Left ventricle myocardium inferior (tissue), 1 donor: ENCODE data around the gene FIGN. TPM values are rescaled to one million over a fixed set of nuclear protein-coding genes. Genes with fewer than 3 reads are reported as not detected.

Experiments
- DNase-seq: peaks from one replicate; pipeline ENCODE4 v3.0.0-alpha.2; 2020
- H3K27ac ChIP-seq: fragments of 200-600 bp; replicated peaks from 2 replicates; pipeline ENCODE4 v1.8.0; 2021
- H3K27me3 ChIP-seq: fragments of 200-600 bp; 2 replicates; pipeline ENCODE4 v1.8.0; 2021; ENCODE audit warnings: low read depth
- H3K36me3 ChIP-seq: fragments of 200-600 bp; 2 replicates; pipeline ENCODE4 v1.8.0; 2021
- H3K4me1 ChIP-seq: fragments of 200-600 bp; 2 replicates; pipeline ENCODE4 v1.8.0; 2021
- H3K4me3 ChIP-seq: fragments of 200-600 bp; 2 replicates; pipeline ENCODE4 v1.8.0; 2021; ENCODE audit warnings: mild to moderate bottlenecking, moderate library complexity
- H3K9me3 ChIP-seq: fragments of 200-600 bp; replicated peaks from 2 replicates; pipeline ENCODE4 v1.8.0; 2021
- intact Hi-C: fragments of 100-400 bp; cut with micrococcal nuclease; formaldehyde crosslinking; loops from one replicate; pipeline ENCODE4 v1.11.0; 2022
- long read RNA-seq: library from polyadenylated mRNA; unstranded; transcript quantifications from one replicate; pipeline ENCODE4 v2.0.0, GENCODE V29; 2021
- total RNA-seq: library from RNA; stranded (reverse); fragmentation: NEBNext Ultra II Directional; extraction: Animal tissue kit (Norgen Biotek cat#: 25700); gene quantifications from one replicate; pipeline ENCODE4 v1.2.1, GENCODE V29; 2021
- TF ChIP-seq, protein P1 (sequence below): fragments of 200-600 bp; IDR thresholded peaks from 2 replicates; pipeline ENCODE4 v1.8.0; 2021; ENCODE audit warnings: antibody characterized with exemption, mild to moderate bottlenecking, borderline replicate concordance
- donor health status: DM: no; HTN: yes; CAD: no; lungs with severe emphysema.

Gene FIGN, protein sequence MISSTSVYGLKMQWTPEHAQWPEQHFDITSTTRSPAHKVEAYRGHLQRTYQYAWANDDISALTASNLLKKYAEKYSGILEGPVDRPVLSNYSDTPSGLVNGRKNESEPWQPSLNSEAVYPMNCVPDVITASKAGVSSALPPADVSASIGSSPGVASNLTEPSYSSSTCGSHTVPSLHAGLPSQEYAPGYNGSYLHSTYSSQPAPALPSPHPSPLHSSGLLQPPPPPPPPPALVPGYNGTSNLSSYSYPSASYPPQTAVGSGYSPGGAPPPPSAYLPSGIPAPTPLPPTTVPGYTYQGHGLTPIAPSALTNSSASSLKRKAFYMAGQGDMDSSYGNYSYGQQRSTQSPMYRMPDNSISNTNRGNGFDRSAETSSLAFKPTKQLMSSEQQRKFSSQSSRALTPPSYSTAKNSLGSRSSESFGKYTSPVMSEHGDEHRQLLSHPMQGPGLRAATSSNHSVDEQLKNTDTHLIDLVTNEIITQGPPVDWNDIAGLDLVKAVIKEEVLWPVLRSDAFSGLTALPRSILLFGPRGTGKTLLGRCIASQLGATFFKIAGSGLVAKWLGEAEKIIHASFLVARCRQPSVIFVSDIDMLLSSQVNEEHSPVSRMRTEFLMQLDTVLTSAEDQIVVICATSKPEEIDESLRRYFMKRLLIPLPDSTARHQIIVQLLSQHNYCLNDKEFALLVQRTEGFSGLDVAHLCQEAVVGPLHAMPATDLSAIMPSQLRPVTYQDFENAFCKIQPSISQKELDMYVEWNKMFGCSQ
- total RNA-seq = 12.9 TPM
- long read RNA-seq, full-length matches to known transcripts = 7 of 16 reads
- long read RNA-seq, partial matches to known transcripts = 0 of 16 reads
- long read RNA-seq, other reads (novel, unspliced or antisense) = 9 of 16 reads

DNA sequence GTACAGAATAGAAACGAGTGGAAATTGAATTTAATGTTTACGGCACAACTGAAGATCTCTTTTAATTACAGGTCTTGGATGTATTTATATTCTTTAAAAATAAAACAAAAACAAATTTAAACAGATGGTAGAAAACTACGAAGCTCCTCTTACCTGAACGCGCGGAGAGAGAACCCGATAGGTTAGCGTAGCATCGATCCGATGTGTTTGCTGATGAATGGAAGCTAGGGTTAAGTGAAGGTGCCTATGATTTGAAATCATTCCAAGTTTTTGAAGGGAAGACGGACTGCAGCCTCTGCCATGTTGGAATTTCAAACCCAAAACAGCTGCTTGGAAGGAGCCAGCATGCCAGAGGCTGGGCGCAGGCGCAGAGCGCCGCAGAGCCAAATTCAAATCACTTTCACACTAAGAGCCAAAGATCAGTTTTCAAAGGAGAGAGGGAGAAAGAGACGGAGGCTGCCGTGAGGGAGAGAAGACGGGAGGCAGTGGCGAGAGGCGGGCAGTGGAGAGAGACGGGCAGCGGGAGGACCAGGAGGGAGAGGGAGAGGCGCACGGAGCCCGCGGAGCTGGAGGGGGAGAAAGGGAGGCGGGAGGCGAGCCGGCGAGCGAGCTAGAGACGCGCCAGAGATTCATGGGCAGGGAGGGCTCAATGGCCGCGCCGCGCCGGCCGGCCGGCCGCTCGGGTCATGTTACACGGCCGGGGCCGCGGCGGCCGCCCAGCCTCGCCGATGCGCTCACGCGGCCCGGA lies at the start of gene FIGN:
FIGN (minus strand) TSS at position 324 of the 748 bp plus-strand sequence. CDS start 1,081 bp downstream, outside the sequence.
- Histone ChIP-seq H3K27me3 (peaks cover 13% of the 10 kb centered on the region), H3K4me3 (peak within 1 kb of the TSS; percentile 77), H3K9me3 (no peaks in the 10 kb centered on the region), H3K36me3 (no peaks in the 10 kb centered on the region), H3K27ac (peak within 1 kb of the TSS; percentile 96), H3K4me1 (peaks cover 28% of the 10 kb centered on the region)
- DNase-seq = peak; percentile 81
- intact Hi-C loops = loop anchor here (10.0 kb wide), 1 partner anchor 391 kb away; no protein-coding TSS in a partner anchor
- TF ChIP-seq, protein P1, sequence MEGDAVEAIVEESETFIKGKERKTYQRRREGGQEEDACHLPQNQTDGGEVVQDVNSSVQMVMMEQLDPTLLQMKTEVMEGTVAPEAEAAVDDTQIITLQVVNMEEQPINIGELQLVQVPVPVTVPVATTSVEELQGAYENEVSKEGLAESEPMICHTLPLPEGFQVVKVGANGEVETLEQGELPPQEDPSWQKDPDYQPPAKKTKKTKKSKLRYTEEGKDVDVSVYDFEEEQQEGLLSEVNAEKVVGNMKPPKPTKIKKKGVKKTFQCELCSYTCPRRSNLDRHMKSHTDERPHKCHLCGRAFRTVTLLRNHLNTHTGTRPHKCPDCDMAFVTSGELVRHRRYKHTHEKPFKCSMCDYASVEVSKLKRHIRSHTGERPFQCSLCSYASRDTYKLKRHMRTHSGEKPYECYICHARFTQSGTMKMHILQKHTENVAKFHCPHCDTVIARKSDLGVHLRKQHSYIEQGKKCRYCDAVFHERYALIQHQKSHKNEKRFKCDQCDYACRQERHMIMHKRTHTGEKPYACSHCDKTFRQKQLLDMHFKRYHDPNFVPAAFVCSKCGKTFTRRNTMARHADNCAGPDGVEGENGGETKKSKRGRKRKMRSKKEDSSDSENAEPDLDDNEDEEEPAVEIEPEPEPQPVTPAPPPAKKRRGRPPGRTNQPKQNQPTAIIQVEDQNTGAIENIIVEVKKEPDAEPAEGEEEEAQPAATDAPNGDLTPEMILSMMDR = no peak

DNA sequence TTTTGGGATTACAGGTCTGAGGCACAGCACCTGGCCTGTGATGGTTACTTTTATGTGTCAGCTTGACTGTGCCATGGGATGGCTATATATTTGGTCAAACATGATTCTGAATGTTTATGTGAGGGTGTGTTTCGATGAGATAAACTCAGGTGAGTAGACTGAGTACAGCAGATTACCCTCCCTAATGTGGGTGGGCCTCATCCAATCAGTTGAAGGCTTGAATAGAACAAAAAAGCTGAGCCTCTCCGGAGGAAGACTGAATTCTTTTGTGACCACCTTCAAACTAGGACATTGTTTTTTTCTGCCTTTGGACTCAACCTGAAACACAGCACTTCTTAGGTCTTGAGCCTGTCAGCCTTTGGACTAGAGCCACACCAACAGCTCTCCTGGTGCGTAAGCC lies 49.4 kb upstream of the FIGN start:
- intact Hi-C loops = no loop called here
- Histone ChIP-seq H3K4me1 (no peaks in the 10 kb centered on the region), H3K27me3 (no peaks in the 10 kb centered on the region), H3K27ac (no peak overlapping the region), H3K36me3 (no peaks in the 10 kb centered on the region), H3K4me3 (no peak overlapping the region), H3K9me3 (no peaks in the 10 kb centered on the region)
- TF ChIP-seq, protein P1 = no peak
- DNase-seq = no peak

DNA sequence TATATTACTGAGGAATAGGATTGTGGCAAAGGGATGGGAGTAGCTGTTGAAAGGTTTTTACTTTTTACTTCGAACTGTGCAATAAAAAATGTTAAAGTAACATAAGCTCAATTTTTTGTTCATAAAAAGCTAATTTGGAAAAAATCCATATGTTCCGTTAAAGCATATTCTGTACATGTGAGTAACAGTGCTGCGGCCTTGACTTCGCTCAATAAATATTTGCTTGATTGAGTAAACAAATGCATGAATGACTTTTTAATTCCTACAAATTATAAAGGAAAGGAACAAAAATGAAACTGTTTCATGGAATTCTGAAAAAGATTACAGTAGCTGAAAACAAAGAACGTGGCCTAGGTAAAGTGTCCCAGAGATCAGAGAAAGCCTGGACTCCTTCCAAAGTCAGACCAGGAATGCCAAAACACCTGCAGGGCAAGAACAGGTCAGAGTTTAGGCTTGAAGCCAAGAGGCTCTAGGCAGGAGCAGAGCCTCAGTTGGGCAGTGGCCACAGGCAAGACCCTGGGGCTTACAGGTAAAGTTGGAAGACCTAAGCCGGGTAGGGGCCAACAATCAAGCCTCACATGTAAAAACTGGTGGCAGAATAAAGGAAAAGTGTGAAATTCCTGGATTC lies 44.3 kb upstream of the FIGN start:
- no peaks in the 10 kb centered on the region for H3K9me3 ChIP-seq
- TF ChIP-seq, protein P1 = no peak
- DNase-seq = no peak
- intact Hi-C loops = no loop called here
- H3K27ac ChIP-seq = no peak overlapping the region
- H3K4me3 ChIP-seq = no peak overlapping the region
- no peaks in the 10 kb centered on the region for H3K36me3 ChIP-seq
- no peaks in the 10 kb centered on the region for H3K4me1 ChIP-seq
- H3K27me3 ChIP-seq = no peaks in the 10 kb centered on the region

DNA sequence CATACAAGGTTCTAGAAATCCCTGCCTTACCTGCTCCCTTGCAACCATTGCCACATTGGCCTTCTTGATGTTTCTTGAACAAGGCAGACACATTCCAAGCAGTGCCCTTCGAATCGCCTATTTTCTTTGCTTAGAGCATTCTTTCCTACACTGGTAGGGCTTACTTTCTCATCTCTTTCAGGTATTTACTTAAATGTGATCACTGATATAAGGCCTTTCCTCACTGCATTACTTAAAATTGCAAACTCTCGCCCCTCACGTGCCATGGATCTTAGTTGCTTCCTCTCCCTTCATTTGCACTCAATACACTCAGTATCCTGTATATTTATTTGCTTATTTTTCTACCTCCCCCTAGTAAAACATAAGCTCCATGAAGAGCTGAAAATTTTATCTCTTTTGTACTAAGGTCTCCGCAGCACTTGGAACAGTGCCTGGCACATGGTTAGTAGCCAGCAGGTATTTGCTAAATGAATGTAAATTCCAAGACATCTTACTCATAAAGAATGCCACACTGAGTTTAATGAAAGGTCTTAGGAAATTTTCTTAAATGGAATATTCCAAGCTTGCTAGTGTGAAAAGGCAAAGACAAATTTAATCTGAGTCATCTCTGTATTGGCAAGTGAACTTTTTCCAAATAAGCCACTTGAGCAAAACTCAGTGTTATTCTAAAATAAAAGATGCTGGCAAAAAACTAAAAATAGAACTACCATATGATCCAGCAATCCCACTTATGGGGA lies 42.4 kb upstream of the FIGN start:
- no peaks in the 10 kb centered on the region for H3K9me3 ChIP-seq
- no peaks in the 10 kb centered on the region for H3K4me1 ChIP-seq
- intact Hi-C loops = no loop called here
- TF ChIP-seq, protein P1 = no peak
- H3K27ac ChIP-seq = no peak overlapping the region
- H3K4me3 ChIP-seq = no peak overlapping the region
- no peaks in the 10 kb centered on the region for H3K36me3 ChIP-seq
- H3K27me3 ChIP-seq = no peaks in the 10 kb centered on the region
- DNase-seq = no peak
